ENCODE data around the gene SMAD5. TPM values are rescaled to one million over a fixed set of nuclear protein-coding genes. Genes with fewer than 3 reads are reported as not detected.

The SMAD5 gene
- total and polyA plus RNA-seq, 5 donors, result 8.7 to 62.9 (median 55.7) TPM

GRCh38 chr5:136197462-136198142 is 65.0 kb downstream of the SMAD5 start:
- DNase-seq (no peak), ATAC-seq (no peak)
- Histone ChIP-seq H3K27me3 (ENCODE audit: control insufficient read depth, insufficient read depth) (no peaks in the 10 kb centered on the region), H3K27ac (ENCODE audit: low read length) (no peak overlapping the region), H3K4me3 (ENCODE audit: low read length) (no peak overlapping the region), H3K9me3 (ENCODE audit: control insufficient read depth, low read length) (no peaks in the 10 kb centered on the region), H3K4me1 (ENCODE audit: control insufficient read depth, insufficient read depth, low read length) (no peaks in the 10 kb centered on the region)
- WGBS, result 93% methylated on average over 4 of the region's 4 CpGs
- intact Hi-C loops (cut with DNase I), result no loop called here

GRCh38 chr5:136198453-136198852 is 65.8 kb downstream of the SMAD5 start:
- DNase-seq (no peak), ATAC-seq (no peak)
- H3K27me3 ChIP-seq (ENCODE audit: control insufficient read depth, insufficient read depth), result no peaks in the 10 kb centered on the region
- H3K9me3 ChIP-seq (ENCODE audit: control insufficient read depth, low read length), result no peaks in the 10 kb centered on the region
- no peak overlapping the region for H3K4me3 ChIP-seq (ENCODE audit: low read length)
- WGBS, result 88% methylated on average over 5 of the region's 5 CpGs
- H3K4me1 ChIP-seq (ENCODE audit: control insufficient read depth, insufficient read depth, low read length), result no peaks in the 10 kb centered on the region
- intact Hi-C loops (cut with DNase I), result no loop called here
- no peak overlapping the region for H3K27ac ChIP-seq (ENCODE audit: low read length)

GRCh38 chr5:136199408-136199807 is 66.8 kb downstream of the SMAD5 start:
- ATAC-seq, result no peak
- intact Hi-C loops (cut with DNase I), result no loop called here
- 89% methylated on average over 7 of the region's 7 CpGs for WGBS

GRCh38 chr5:136200130-136200529 is 67.5 kb downstream of the SMAD5 start:
- ATAC-seq (no peak), DNase-seq (no peak)
- Histone ChIP-seq H3K27ac (ENCODE audit: low read length) (no peak overlapping the region), H3K27me3 (ENCODE audit: control insufficient read depth, insufficient read depth) (no peaks in the 10 kb centered on the region), H3K4me1 (ENCODE audit: control insufficient read depth, insufficient read depth, low read length) (no peaks in the 10 kb centered on the region), H3K9me3 (ENCODE audit: control insufficient read depth, low read length) (no peaks in the 10 kb centered on the region), H3K4me3 (ENCODE audit: low read length) (no peak overlapping the region)
- intact Hi-C loops (cut with DNase I), result no loop called here
- 61% methylated on average over 4 of the region's 4 CpGs for WGBS

More at GRCh38 chr5:136199408-136199807, 66.8 kb downstream of the SMAD5 start:
- Histone ChIP-seq H3K4me3 (ENCODE audit: low read length) (no peak overlapping the region), H3K27ac (ENCODE audit: low read length) (no peak overlapping the region), H3K27me3 (ENCODE audit: control insufficient read depth, insufficient read depth) (no peaks in the 10 kb centered on the region), H3K9me3 (ENCODE audit: control insufficient read depth, low read length) (no peaks in the 10 kb centered on the region), H3K4me1 (ENCODE audit: control insufficient read depth, insufficient read depth, low read length) (no peaks in the 10 kb centered on the region)
- no peak for DNase-seq

- Histone ChIP-seq H3K27me3 (ENCODE audit: control insufficient read depth, insufficient read depth) (no peaks in the 10 kb centered on the region), H3K4me3 (ENCODE audit: low read length) (no peak overlapping the region), H3K4me1 (ENCODE audit: control insufficient read depth, insufficient read depth, low read length) (no peaks in the 10 kb centered on the region), H3K9me3 (ENCODE audit: control insufficient read depth, low read length) (no peaks in the 10 kb centered on the region), H3K27ac (ENCODE audit: low read length) (no peak overlapping the region)
- ATAC-seq, result no peak
- intact Hi-C loops (cut with DNase I), result no loop called here
- 67% methylated on average over 3 of the region's 3 CpGs for WGBS
- no peak for DNase-seq
These were observed 68.1 kb downstream of the SMAD5 start for GRCh38 chr5:136200761-136201160.

GRCh38 chr5:136201870-136202269 is 69.2 kb downstream of the SMAD5 start:
- no peak overlapping the region for H3K27ac ChIP-seq (ENCODE audit: low read length)
- DNase-seq (no peak), ATAC-seq (no peak)
- no peaks in the 10 kb centered on the region for H3K4me1 ChIP-seq (ENCODE audit: control insufficient read depth, insufficient read depth, low read length)
- no peak overlapping the region for H3K4me3 ChIP-seq (ENCODE audit: low read length)
- WGBS, result 77% methylated on average over 4 of the region's 4 CpGs
- no peaks in the 10 kb centered on the region for H3K27me3 ChIP-seq (ENCODE audit: control insufficient read depth, insufficient read depth)
- no peaks in the 10 kb centered on the region for H3K9me3 ChIP-seq (ENCODE audit: control insufficient read depth, low read length)
- intact Hi-C loops (cut with DNase I), result no loop called here

GRCh38 chr5:136202469-136203205 is 70.0 kb downstream of the SMAD5 start:
- ATAC-seq (no peak), DNase-seq (no peak)
- Histone ChIP-seq H3K27ac (ENCODE audit: low read length) (no peak overlapping the region), H3K9me3 (ENCODE audit: control insufficient read depth, low read length) (no peaks in the 10 kb centered on the region), H3K4me1 (ENCODE audit: control insufficient read depth, insufficient read depth, low read length) (no peaks in the 10 kb centered on the region), H3K4me3 (ENCODE audit: low read length) (no peak overlapping the region), H3K27me3 (ENCODE audit: control insufficient read depth, insufficient read depth) (no peaks in the 10 kb centered on the region)
- intact Hi-C loops (cut with DNase I), result no loop called here
- WGBS, result 19% methylated on average over 13 of the region's 13 CpGs

GRCh38 chr5:136203303-136203922 is 70.8 kb downstream of the SMAD5 start:
- Histone ChIP-seq H3K27ac (ENCODE audit: low read length) (no peak overlapping the region), H3K4me3 (ENCODE audit: low read length) (no peak overlapping the region), H3K4me1 (ENCODE audit: control insufficient read depth, insufficient read depth, low read length) (no peaks in the 10 kb centered on the region), H3K9me3 (ENCODE audit: control insufficient read depth, low read length) (no peaks in the 10 kb centered on the region), H3K27me3 (ENCODE audit: control insufficient read depth, insufficient read depth) (no peaks in the 10 kb centered on the region)
- no peak for ATAC-seq
- DNase-seq, result no peak
- WGBS, result 86% methylated on average over 6 of the region's 6 CpGs
- intact Hi-C loops (cut with DNase I), result no loop called here

GRCh38 chr5:136205061-136205702 is 72.5 kb downstream of the SMAD5 start:
- Histone ChIP-seq H3K9me3 (ENCODE audit: control insufficient read depth, low read length) (no peaks in the 10 kb centered on the region), H3K4me1 (ENCODE audit: control insufficient read depth, insufficient read depth, low read length) (no peaks in the 10 kb centered on the region), H3K27ac (ENCODE audit: low read length) (no peak overlapping the region), H3K27me3 (ENCODE audit: control insufficient read depth, insufficient read depth) (no peaks in the 10 kb centered on the region), H3K4me3 (ENCODE audit: low read length) (no peak overlapping the region)
- DNase-seq, result no peak
- WGBS, result 94% methylated on average over 8 of the region's 8 CpGs
- intact Hi-C loops (cut with DNase I), result no loop called here
- ATAC-seq, result no peak

GRCh38 chr5:136205941-136206340 is 73.3 kb downstream of the SMAD5 start:
- ATAC-seq (no peak), DNase-seq (no peak)
- Histone ChIP-seq H3K4me1 (ENCODE audit: control insufficient read depth, insufficient read depth, low read length) (no peaks in the 10 kb centered on the region), H3K27ac (ENCODE audit: low read length) (no peak overlapping the region), H3K27me3 (ENCODE audit: control insufficient read depth, insufficient read depth) (no peaks in the 10 kb centered on the region), H3K4me3 (ENCODE audit: low read length) (no peak overlapping the region), H3K9me3 (ENCODE audit: control insufficient read depth, low read length) (no peaks in the 10 kb centered on the region)
- intact Hi-C loops (cut with DNase I), result no loop called here
- 74% methylated on average over 4 of the region's 4 CpGs for WGBS

- intact Hi-C loops (cut with DNase I), result no loop called here
- ATAC-seq, result no peak
- Histone ChIP-seq H3K4me3 (ENCODE audit: low read length) (no peak overlapping the region), H3K27me3 (ENCODE audit: control insufficient read depth, insufficient read depth) (no peaks in the 10 kb centered on the region), H3K4me1 (ENCODE audit: control insufficient read depth, insufficient read depth, low read length) (no peaks in the 10 kb centered on the region), H3K27ac (ENCODE audit: low read length) (no peak overlapping the region), H3K9me3 (ENCODE audit: control insufficient read depth, low read length) (no peaks in the 10 kb centered on the region)
- 77% methylated on average over 5 of the region's 5 CpGs for WGBS
- DNase-seq, result no peak
These were observed 73.7 kb downstream of the SMAD5 start for GRCh38 chr5:136206361-136206760.

Measured in right cardiac atrium (tissue), 5 donors.